ENCODE data around the gene PARD6A. TPM values are rescaled to one million over a fixed set of nuclear protein-coding genes. Genes with fewer than 3 reads are reported as not detected.

Gene PARD6A
- total RNA-seq, 1 donor from 2014 or later, result 4.7 TPM

DNA sequence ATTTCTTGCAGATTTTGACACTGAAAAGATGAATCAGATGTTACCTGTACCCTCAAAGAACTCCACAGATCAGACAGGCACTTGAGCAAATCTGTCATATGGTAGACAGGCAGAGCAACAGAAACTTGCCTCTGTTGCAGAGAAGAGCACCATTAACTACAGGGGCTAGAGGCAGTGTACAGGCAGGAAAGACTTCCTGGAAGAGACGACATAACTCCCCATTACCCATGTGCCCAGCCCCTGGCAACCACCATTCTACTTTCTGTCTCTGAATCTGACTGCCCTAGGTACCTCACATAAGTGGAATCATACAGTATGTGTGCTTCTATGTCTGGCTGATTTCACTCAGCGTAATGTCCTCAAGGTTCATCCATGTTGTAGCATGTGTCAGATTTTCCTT is 42.9 kb downstream of the PARD6A start:
- H3K36me3 Mint-ChIP-seq, result peaks cover 12% of the 10 kb centered on the region
- H3K27me3 Mint-ChIP-seq, result no peaks in the 10 kb centered on the region
- H3K4me3 Mint-ChIP-seq, result peak overlapping the region; percentile 41
- no peaks in the 10 kb centered on the region for H3K9me3 Mint-ChIP-seq
- peak overlapping the region; percentile 86 for H3K27ac Mint-ChIP-seq
- peaks cover 10% of the 10 kb centered on the region for H3K4me1 Mint-ChIP-seq (ENCODE audit: unreplicated experiment)
- no peak for DNase-seq (ENCODE audit: extremely low spot score, unreplicated experiment)
- TF ChIP-seq, protein P1, sequence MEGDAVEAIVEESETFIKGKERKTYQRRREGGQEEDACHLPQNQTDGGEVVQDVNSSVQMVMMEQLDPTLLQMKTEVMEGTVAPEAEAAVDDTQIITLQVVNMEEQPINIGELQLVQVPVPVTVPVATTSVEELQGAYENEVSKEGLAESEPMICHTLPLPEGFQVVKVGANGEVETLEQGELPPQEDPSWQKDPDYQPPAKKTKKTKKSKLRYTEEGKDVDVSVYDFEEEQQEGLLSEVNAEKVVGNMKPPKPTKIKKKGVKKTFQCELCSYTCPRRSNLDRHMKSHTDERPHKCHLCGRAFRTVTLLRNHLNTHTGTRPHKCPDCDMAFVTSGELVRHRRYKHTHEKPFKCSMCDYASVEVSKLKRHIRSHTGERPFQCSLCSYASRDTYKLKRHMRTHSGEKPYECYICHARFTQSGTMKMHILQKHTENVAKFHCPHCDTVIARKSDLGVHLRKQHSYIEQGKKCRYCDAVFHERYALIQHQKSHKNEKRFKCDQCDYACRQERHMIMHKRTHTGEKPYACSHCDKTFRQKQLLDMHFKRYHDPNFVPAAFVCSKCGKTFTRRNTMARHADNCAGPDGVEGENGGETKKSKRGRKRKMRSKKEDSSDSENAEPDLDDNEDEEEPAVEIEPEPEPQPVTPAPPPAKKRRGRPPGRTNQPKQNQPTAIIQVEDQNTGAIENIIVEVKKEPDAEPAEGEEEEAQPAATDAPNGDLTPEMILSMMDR (conservative IDR thresholded peaks at IDR 0.05), result no peak

DNA sequence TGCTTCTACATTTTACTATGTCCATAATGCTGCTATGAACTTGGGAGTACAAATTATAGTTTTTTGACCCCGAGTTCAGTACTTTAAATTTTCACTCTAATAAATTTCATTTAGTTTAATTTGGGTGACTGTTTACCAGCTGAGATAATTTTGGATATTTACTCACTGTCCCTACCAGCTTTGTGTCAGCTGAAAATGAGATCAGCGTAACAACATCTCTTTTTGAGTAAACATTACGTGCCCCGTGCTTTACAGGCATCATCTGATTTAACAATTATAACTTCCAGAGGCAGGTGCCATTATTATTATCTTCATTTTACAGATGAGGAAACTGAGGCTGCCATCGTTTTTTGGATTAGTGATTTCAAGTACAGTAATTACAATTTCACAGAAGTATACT is 43.4 kb downstream of the PARD6A start:
- no peak for DNase-seq (ENCODE audit: extremely low spot score, unreplicated experiment)
- H3K9me3 Mint-ChIP-seq, result no peaks in the 10 kb centered on the region
- peaks cover 9% of the 10 kb centered on the region for H3K36me3 Mint-ChIP-seq
- peaks cover 10% of the 10 kb centered on the region for H3K4me1 Mint-ChIP-seq (ENCODE audit: unreplicated experiment)
- H3K27ac Mint-ChIP-seq, result peak overlapping the region; percentile 86
- no peak overlapping the region for H3K4me3 Mint-ChIP-seq
- no peaks in the 10 kb centered on the region for H3K27me3 Mint-ChIP-seq
- TF ChIP-seq, protein P1 (conservative IDR thresholded peaks at IDR 0.05), result no peak

- TF ChIP-seq, protein P1 (conservative IDR thresholded peaks at IDR 0.05), result no peak
- DNase-seq (ENCODE audit: extremely low spot score, unreplicated experiment), result no peak
- Mint-ChIP-seq H3K4me1 (ENCODE audit: unreplicated experiment) (peaks cover 18% of the 10 kb centered on the region), H3K27ac (no peak overlapping the region), H3K9me3 (no peaks in the 10 kb centered on the region), H3K36me3 (peaks cover 9% of the 10 kb centered on the region), H3K4me3 (no peak overlapping the region), H3K27me3 (no peaks in the 10 kb centered on the region)
Observed at GRCh38 chr16:67707210-67707609, 46.5 kb downstream of the PARD6A start.

DNA sequence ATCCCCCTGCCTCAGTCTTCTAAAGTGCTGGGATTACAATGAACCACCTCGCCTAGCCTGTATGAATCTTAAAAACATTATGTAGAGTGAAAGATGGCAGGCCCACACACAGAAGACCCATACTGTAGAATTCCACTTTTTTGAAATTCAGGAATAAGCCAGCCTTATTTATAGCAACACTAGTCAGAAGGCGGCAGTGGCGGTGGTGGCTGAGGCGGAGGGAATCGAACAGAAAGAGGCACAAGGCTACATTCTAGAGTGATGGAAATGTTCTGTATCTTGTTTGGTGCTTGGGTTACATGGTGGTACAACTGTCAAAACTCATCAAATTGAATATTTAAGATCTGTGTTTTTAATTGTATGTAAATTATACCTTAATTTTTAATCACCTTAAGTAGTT is 47.0 kb downstream of the PARD6A start:
- peaks cover 9% of the 10 kb centered on the region for H3K36me3 Mint-ChIP-seq
- no peak for DNase-seq (ENCODE audit: extremely low spot score, unreplicated experiment)
- peaks cover 18% of the 10 kb centered on the region for H3K4me1 Mint-ChIP-seq (ENCODE audit: unreplicated experiment)
- no peaks in the 10 kb centered on the region for H3K27me3 Mint-ChIP-seq
- TF ChIP-seq, protein P1 (conservative IDR thresholded peaks at IDR 0.05), result no peak
- no peak overlapping the region for H3K4me3 Mint-ChIP-seq
- H3K9me3 Mint-ChIP-seq, result no peaks in the 10 kb centered on the region
- no peak overlapping the region for H3K27ac Mint-ChIP-seq

DNA sequence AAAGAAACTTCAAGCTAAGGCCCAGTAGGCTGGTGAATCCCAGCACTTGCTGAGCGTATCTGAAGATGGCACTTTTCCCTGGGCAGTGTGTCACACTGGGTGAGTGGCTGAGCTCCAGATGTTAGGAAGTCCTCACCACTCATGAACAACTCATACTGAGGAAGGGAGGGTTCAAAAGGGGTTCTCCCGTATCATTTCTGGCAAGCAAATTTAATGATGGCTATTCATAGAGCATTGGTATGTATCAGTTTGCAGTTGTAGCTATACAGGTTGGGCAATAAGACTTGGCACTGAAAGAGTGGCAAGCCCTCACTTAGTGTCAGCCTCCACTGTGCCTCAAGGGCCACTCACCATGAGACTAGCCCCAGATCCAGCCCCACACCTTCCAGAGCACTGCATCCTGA is 47.6 kb downstream of the PARD6A start:
- Mint-ChIP-seq H3K4me3 (no peak overlapping the region), H3K9me3 (no peaks in the 10 kb centered on the region), H3K27me3 (no peaks in the 10 kb centered on the region), H3K36me3 (peaks cover 9% of the 10 kb centered on the region), H3K4me1 (ENCODE audit: unreplicated experiment) (peaks cover 17% of the 10 kb centered on the region), H3K27ac (peak overlapping the region; percentile 28)
- TF ChIP-seq, protein P1 (conservative IDR thresholded peaks at IDR 0.05), result no peak
- DNase-seq (ENCODE audit: extremely low spot score, unreplicated experiment), result no peak

GRCh38 chr16:67709050-67709449 is 48.3 kb downstream of the PARD6A start:
- TF ChIP-seq, protein P1 (conservative IDR thresholded peaks at IDR 0.05), result no peak
- no peak overlapping the region for H3K4me3 Mint-ChIP-seq
- H3K27me3 Mint-ChIP-seq, result no peaks in the 10 kb centered on the region
- H3K4me1 Mint-ChIP-seq (ENCODE audit: unreplicated experiment), result peaks cover 12% of the 10 kb centered on the region
- H3K9me3 Mint-ChIP-seq, result no peaks in the 10 kb centered on the region
- no peak for DNase-seq (ENCODE audit: extremely low spot score, unreplicated experiment)
- no peak overlapping the region for H3K27ac Mint-ChIP-seq
- peaks cover 9% of the 10 kb centered on the region for H3K36me3 Mint-ChIP-seq
